Epidermal melanocyte (primary cell): Measurements from ENCODE around the gene APOBEC3B.
"Not testable (repeated sequence)": the region's sequence is repeated elsewhere in the genome, so short reads cannot be mapped to it uniquely, and the experiment has no call there.

ENCODE experiments used
- DNase-seq: peaks from one replicate; pipeline ENCODE4 v3.0.0; 2011; ENCODE audit warnings: low spot score; ENCODE audit not compliant: insufficient read length

APOBEC3B gene

DNA sequence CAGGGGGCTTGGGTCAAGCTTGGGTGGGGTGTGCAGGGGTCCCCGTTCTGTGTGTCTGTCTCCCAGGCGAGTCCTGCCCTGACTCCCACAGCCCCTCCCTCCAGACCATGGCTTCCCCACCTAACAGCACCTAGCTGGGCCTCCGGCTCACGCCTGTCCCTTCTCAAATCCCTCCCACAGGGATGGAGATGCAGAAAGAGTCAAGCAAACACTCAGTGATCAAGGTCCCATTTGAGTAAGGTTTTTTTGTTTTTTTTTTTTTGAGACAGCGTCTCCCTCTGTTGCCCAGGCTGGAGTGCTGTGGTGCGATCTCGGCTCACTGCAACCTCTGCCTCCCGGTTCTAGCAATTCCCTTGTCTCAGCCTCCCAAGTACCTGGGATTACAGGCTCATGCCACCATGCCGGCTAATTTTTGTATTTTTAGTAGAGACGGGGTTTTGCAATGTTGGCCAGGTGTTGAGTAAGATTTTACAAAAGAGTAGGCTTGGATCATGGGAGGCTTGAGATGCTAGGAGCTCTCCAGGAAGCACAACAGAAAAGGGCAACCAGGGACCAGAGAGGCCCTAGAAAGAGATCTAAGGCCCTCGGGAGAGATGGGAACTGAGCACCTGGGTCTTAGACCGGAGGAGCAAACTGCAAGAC lies 44.5 kb downstream of the APOBEC3B start:
- DNase-seq = no peak

DNA sequence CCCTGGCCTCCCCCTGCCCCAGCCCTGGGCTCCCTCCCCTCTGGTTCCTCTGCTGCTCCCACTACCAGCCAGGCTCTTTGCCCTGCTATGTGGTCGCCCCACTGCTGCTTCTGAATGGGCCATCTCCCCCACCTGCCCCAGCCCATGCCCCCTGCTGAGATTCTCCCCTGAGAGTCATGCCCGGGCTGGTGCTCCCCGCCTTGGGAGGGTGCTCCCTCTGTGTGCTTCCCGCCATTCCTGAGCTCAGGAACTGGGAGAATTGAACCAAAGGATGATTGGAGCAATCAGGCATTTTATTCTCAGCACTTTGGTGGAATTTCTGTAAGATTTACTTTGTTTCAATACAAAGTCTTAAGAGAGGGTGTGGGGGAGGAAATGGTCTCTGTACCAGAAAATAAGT lies 45.6 kb downstream of the APOBEC3B start:
- DNase-seq = no peak

DNA sequence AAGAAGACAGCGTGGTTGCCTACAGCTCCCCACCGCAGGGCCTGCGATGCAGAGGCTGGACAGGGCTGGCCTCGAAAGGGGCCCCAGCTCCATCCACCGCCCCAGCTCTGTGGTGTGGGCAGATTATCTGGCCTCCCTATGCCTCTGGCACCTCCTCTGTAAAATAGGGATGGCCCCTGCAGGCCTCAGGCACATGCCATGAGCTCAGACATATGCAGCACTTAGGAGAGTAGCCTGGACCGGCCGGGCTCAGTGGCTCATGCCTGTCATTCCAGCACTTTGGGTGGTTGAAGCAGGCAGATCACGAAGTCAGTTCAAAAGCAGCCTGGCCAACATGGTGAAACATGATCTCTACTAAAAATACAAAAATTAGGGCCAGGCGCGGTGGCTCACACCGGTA lies 46.1 kb downstream of the APOBEC3B start:
- no peak for DNase-seq

DNA sequence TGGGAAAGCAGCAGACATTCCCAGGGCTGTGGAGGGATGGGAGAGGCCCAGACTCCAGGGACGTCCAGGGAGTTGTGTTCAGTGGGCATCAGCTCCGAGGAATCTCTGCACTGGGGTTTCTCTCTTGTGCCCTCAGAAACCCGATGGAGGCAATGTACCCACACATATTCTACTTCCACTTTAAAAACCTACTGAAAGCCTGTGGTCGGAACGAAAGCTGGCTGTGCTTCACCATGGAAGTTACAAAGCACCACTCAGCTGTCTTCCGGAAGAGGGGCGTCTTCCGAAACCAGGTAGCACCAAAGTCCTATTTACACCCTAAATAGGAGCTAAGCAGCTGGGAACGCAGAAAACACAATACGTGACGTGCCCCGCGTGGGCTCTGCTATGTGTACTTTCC lies 47.1 kb downstream of the APOBEC3B start:
- no peak for DNase-seq

DNA sequence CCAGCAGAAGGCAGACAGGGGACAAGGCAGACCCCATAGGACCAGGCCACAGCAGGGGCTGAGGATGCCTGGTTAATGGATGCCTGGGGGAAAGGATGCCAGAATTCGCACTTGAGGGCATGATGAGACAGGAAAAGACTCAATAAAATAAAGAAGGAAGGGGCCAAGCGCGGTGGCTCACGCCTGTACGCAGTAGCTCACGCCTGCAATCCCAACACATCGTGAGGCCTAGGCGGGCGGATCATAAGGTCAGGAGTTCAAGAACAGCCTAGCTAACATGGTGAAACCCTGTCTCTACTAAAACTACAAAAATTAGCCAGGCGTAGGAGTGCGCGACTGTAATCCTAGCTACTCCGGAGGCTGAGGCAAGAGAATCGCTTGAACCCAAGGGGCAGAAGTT lies 48.6 kb downstream of the APOBEC3B start:
- DNase-seq = no peak

DNA sequence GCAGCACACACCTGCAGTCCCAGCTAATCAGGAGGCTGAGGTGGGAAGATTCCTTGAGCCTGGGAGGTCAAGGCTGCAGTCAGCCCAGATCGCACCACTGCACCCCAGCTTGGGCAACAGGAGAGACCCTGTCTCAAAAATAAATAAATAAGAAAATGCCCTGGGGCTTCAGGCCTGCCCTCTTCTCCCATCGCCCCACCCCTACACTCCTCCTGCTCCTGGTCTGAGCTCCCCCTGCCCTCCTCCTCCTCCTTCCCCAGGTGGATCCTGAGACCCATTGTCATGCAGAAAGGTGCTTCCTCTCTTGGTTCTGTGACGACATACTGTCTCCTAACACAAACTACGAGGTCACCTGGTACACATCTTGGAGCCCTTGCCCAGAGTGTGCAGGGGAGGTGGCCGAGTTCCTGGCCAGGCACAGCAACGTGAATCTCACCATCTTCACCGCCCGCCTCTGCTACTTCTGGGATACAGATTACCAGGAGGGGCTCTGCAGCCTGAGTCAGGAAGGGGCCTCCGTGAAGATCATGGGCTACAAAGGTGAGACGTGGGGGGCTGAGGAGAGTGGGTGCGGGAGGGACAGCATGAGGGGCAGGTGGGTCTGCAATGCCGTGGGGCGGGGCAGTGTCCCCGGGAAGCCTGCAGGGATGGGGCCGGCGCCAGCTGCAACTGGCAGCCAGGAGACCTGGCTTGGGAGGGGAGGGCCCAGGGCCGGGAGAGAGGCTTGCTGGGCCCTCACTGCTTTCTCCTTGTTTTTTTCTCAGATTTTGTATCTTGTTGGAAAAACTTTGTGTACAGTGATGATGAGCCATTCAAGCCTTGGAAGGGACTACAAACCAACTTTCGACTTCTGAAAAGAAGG lies 49.5 kb downstream of the APOBEC3B start:
- DNase-seq = not testable (repeated sequence)

DNA sequence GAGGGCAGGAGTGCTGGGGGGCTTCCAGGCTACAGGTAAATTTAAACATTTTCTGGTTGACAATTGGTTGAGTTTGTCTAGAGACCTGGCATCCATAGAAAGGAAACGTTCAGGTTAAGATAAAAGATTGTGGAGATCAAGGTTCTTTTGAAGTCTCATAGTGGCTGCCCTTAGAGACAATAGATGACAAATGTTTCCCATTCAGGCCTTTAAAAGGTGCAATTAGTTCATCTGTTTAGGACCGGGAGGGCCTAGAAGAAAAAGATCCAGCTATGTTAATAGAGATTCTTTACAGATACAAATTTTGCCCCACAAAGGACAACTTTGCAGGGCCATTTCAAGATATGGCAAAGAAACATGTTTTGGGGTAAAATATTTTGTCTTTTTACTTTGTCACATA lies 54.9 kb downstream of the APOBEC3B start:
- DNase-seq = not testable (repeated sequence)

DNA sequence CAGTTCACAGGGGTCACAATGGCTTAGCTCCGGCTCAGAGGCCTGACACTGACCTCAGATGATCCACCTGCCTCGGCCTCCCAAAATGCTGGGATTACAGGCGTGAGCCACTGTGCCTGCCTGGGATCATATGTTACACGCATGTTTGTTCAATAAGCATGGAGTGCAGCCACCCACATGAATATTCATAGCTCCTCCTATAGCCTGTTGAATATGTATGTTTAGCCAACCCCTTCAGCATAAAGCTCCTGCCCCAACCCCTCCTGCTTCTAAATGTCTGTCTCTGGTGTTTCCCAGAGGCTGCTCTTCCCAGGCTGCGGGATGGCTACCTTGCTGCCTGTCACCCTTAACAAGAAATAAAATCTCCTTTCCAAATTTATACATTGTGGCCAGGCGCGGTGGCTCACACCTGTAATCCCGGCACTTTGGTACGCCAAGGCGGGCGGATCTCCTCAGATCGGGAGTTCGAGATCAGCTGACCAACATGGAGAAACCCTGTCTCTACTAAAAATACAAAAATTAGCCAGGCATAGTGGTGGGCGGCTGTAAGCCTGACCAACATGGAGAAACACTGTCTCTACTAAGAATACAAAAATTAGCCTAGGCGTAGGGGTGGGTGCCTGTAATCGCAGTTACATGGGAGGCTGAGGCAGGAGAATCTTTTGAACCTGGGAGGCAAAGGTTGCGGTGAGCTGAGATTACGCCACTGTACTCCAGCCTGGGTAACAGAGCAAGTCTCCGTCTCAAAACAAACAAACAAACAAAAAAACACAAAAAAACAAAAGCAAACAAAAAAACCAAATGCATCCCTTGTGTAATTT lies 57.4 kb downstream of the APOBEC3B start:
- DNase-seq = no peak

DNA sequence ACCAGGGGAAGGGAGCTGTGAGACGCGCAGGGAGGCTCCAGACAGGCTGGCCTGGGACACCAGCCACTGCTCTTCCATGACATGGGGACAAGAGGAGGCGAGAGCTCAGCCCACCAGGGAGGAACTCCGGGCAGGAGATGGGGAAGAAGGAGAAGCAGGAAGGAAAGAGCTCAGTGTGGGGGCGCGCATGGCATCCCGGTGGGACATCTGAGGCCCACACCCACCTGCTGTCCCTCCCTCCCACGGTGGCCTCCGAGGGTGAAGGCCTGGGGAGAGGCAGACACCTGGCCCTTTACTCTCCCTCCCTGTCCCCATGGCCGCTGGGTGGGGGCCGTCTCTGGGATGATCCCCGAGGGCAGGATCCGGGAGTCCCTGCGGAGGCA lies 58.0 kb downstream of the APOBEC3B start:
- not testable (repeated sequence) for DNase-seq

DNA sequence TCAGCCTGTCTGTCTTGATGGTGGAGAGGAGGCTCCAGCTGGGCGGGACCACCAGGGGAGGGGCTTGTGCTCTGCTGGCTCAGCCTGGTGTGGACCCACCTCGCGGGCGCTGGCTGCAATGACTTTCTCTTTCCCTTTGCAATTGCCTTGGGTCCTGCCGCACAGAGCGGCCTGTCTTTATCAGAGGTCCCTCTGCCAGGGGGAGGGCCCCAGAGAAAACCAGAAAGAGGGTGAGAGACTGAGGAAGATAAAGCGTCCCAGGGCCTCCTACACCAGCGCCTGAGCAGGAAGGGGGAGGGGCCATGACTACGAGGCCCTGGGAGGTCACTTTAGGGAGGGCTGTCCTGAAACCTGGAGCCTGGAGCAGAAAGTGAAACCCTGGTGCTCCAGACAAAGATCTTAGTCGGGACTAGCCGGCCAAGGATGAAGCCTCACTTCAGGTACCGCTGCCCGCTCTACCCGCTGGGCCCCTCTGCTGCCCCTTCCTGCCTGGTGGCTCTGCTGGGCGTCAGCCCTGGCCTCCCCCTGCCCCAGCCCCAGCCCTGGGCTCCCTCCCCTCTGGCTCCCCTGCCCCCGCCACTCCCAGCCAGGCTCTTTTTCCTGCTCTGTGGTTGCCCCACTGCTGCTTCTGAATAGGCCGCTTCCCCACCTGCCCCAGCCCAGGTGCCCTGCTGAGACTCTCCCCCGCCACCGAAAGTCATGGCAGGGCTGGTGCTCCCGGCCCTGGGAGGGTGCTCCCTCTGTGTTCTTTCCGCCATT lies 58.6 kb downstream of the APOBEC3B start, which contains the start of gene APOBEC3F:
Gene APOBEC3F, plus strand, starts transcription at position 327 of the 759 bp plus-strand sequence. Its CDS starts 97 bp downstream, at position 424.
- not testable (repeated sequence) for DNase-seq

DNA sequence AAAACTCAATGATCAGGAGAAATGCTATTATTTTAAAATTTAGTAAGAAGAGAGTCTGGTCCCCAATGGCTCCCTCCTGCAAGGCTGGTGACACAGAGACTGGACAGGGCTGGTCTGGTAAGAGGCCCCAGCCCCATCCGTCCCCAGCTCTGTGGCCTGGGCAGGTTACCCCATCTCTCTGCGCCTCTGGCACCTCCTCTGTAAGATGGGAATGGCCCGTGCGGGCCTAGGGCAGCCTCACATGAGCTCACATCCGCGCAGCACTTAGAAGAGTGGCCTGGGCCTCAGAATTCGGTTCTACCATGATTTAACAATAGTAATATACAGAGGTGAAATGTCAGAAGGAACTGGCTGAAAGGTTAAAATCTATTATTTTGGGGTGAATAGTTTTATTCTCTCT lies 59.8 kb downstream of the APOBEC3B start:
- no peak for DNase-seq
